ENCODE data around the gene ATG4B.

DNA sequence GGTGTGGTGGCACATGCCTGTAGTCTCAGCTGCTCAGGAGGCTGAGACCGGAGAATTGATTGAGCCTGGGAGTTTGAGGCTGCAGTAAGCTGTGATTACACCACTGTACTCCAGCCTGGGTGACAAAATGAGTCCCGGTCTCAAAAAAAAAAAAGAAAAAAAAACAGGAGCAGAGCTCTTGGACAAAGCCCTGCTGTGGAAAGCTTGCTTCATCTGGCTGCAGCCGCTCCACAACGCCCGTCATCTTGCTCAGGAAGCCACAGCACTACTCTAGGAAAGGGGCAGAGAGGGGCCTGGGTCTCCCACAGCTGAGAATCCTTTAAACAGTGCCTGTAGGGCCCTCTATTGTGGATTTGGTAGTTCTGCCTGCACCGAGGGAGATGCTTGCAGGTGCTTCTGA lies 11.0 kb downstream of the ATG4B start:
- TF ChIP-seq, protein P1, sequence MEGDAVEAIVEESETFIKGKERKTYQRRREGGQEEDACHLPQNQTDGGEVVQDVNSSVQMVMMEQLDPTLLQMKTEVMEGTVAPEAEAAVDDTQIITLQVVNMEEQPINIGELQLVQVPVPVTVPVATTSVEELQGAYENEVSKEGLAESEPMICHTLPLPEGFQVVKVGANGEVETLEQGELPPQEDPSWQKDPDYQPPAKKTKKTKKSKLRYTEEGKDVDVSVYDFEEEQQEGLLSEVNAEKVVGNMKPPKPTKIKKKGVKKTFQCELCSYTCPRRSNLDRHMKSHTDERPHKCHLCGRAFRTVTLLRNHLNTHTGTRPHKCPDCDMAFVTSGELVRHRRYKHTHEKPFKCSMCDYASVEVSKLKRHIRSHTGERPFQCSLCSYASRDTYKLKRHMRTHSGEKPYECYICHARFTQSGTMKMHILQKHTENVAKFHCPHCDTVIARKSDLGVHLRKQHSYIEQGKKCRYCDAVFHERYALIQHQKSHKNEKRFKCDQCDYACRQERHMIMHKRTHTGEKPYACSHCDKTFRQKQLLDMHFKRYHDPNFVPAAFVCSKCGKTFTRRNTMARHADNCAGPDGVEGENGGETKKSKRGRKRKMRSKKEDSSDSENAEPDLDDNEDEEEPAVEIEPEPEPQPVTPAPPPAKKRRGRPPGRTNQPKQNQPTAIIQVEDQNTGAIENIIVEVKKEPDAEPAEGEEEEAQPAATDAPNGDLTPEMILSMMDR (IDR thresholded peaks at IDR 0.05; ENCODE audit: low read length), result no peak
- TF ChIP-seq EZH2 (IDR thresholded peaks at IDR 0.05; ENCODE audit: borderline replicate concordance, low read length), result no peak
